OCI-LY7 (cell line): ENCODE results near the gene MSH3. TPM values are rescaled to one million over a fixed set of nuclear protein-coding genes. Genes with fewer than 3 reads are reported as not detected.

ENCODE experiments used
- BruUV-seq: library from RNA; stranded (reverse); fragments of 400-500 nt; replicated peaks from 2 replicates; lab custom pipeline; 2021; lab: Mats Ljungman, UMichigan
- CTCF ChIA-PET: fragments of 300-600 bp; sonication (Branson Sonifier 250); formaldehyde crosslinking; loops from one replicate; lab custom pipeline; 2022; ENCODE audit warnings: antibody characterized with exemption; ENCODE audit not compliant: unreplicated experiment; lab: Charles Lee
- POLR2A ChIA-PET: fragments of 300-600 bp; sonication (Branson Sonifier 250); formaldehyde crosslinking; loops from one replicate; lab custom pipeline; 2022; ENCODE audit warnings: antibody characterized with exemption; lab: Charles Lee
- DNase-seq: peaks from one replicate; pipeline ENCODE4 v3.0.0-alpha.2; 2015; ENCODE audit warnings: low spot score
- H2AFZ ChIP-seq: fragments of 200-600 bp; sonication (generic), shearing (Covaris generic); 2 replicates; pipeline ENCODE4 v1.6.1; 2014; ENCODE audit warnings: mild to moderate bottlenecking, antibody characterized with exemption, low read length, moderate library complexity
- H3K27ac ChIP-seq: fragments of 200-600 bp; sonication (generic); 2 replicates; pipeline ENCODE4 v1.5.1; 2014; ENCODE audit warnings: mixed run types, low read depth, mild to moderate bottlenecking, moderate library complexity, low read length, inconsistent platforms; ENCODE audit not compliant: poor library complexity, severe bottlenecking
- H3K36me3 ChIP-seq: fragments of 200-600 bp; sonication (generic); 2 replicates; pipeline ENCODE4 v1.6.1; 2014; ENCODE audit warnings: mild to moderate bottlenecking, antibody characterized with exemption, low read length, moderate library complexity, mixed read lengths; ENCODE audit not compliant: insufficient read depth
- H3K4me1 ChIP-seq: fragments of 200-600 bp; sonication (generic); 2 replicates; pipeline ENCODE4 v1.5.1; 2014; ENCODE audit warnings: mild to moderate bottlenecking, low read length; ENCODE audit not compliant: insufficient read depth, poor library complexity, severe bottlenecking
- H3K4me2 ChIP-seq: fragments of 200-600 bp; sonication (generic); 2 replicates; pipeline ENCODE4 v1.6.1; 2014; ENCODE audit warnings: mild to moderate bottlenecking, low read length
- H3K4me3 ChIP-seq: fragments of 200-600 bp; sonication (generic); 2 replicates; pipeline ENCODE4 v1.5.1; 2014; ENCODE audit warnings: mild to moderate bottlenecking, low read depth, low read length; ENCODE audit not compliant: poor library complexity, severe bottlenecking
- H3K79me2 ChIP-seq: fragments of 200-600 bp; sonication (generic); 2 replicates; pipeline ENCODE4 v1.6.1; 2016; ENCODE audit warnings: low read depth, mild to moderate bottlenecking, low read length, moderate library complexity, mixed read lengths; ENCODE audit not compliant: insufficient read depth
- H3K9me2 ChIP-seq: fragments of 200-600 bp; sonication (generic); 2 replicates; pipeline ENCODE4 v1.6.1; 2016; ENCODE audit warnings: mild to moderate bottlenecking, low read length, mixed read lengths; ENCODE audit not compliant: insufficient read depth
- H3K9me3 ChIP-seq: fragments of 200-600 bp; sonication (generic); 2 replicates; pipeline ENCODE4 v1.6.1; 2014; ENCODE audit warnings: mild to moderate bottlenecking, mixed run types, low read length, mixed read lengths
- H4K20me1 ChIP-seq: fragments of 200-600 bp; sonication (generic); 2 replicates; pipeline ENCODE4 v1.6.1; 2014; ENCODE audit warnings: mild to moderate bottlenecking, antibody characterized with exemption, low read length, moderate library complexity, mixed read lengths; ENCODE audit not compliant: insufficient read depth
- EZH2phosphoT487 ChIP-seq: fragments of 200-600 bp; sonication (generic); IDR thresholded peaks from 2 replicates; pipeline ENCODE4 v1.6.1; 2018; ENCODE audit warnings: low read depth, borderline replicate concordance, mild to moderate bottlenecking, mixed run types, antibody characterized with exemption, low read length, moderate library complexity, mixed read lengths
- intact Hi-C: fragments of 100-400 bp; cut with micrococcal nuclease; formaldehyde crosslinking; loops from one replicate; pipeline ENCODE4 v1.10.0; 2022; ENCODE audit not compliant: unreplicated experiment
- total RNA-seq, 2 experiments: library from RNA; depleted of rRNA in 1 of 2; stranded (reverse); fragments of >200 nt in 1 of 2; shearing (Covaris generic) in 1 of 2; gene quantifications; 2 replicates each; pipeline ENCODE4 v1.2.3, GENCODE V29; 2014 to 2022
- TF ChIP-seq, protein P1 (sequence below): fragments of 200-600 bp; sonication (generic); conservative IDR thresholded peaks from 2 replicates; pipeline ENCODE4 v1.5.1; 2014; ENCODE audit warnings: mild to moderate bottlenecking, antibody characterized with exemption, low read length, moderate library complexity, mixed read lengths

Gene MSH3
- total RNA-seq, 2 experiments from 2014 or later, result 15.4 to 28.3 TPM

DNA sequence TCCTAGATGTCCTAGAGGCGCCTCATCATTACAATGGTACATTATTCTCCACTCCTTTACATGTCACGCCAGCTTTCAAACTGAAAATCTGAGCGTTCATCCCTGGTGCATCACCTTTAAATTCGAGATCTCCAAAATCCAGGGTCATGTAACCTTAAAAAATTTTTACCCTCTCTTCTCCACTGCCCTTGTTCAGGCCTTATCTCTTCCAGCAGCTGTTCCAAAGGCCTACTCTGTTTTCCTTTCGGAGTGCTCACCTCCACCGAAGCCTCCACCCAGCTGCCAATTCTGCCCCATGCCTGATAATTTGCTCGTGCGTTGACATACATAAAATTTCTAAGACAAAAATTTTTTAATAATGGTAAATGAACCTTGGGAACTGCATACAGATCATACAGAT is 950 bp upstream of the MSH3 start:
- BruUV-seq, result no TSS peak
- Histone ChIP-seq H3K4me1 (peaks cover 11% of the 10 kb centered on the region), H4K20me1 (peaks cover 10% of the 10 kb centered on the region; the same call in 1 of the 2 replicates), H3K36me3 (peaks cover 23% of the 10 kb centered on the region), H3K4me3 (no peak overlapping the region), H3K9me2 (no peaks in the 10 kb centered on the region), H3K27ac (peak overlapping the region; percentile 83), H2AFZ (no peak overlapping the region), H3K79me2 (peaks cover 32% of the 10 kb centered on the region), H3K4me2 (no peak overlapping the region; the same call in 1 of the 2 replicates), H3K9me3 (no peaks in the 10 kb centered on the region; the same call in 1 of the 2 replicates)
- TF ChIP-seq, protein P1, sequence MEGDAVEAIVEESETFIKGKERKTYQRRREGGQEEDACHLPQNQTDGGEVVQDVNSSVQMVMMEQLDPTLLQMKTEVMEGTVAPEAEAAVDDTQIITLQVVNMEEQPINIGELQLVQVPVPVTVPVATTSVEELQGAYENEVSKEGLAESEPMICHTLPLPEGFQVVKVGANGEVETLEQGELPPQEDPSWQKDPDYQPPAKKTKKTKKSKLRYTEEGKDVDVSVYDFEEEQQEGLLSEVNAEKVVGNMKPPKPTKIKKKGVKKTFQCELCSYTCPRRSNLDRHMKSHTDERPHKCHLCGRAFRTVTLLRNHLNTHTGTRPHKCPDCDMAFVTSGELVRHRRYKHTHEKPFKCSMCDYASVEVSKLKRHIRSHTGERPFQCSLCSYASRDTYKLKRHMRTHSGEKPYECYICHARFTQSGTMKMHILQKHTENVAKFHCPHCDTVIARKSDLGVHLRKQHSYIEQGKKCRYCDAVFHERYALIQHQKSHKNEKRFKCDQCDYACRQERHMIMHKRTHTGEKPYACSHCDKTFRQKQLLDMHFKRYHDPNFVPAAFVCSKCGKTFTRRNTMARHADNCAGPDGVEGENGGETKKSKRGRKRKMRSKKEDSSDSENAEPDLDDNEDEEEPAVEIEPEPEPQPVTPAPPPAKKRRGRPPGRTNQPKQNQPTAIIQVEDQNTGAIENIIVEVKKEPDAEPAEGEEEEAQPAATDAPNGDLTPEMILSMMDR, result no peak
- TF ChIP-seq EZH2phosphoT487, result no peak
- peak; percentile 14 for DNase-seq
- ChIA-PET CTCF (no interaction called here), POLR2A (interaction anchor here (0.7 to 1.2 kb wide), 2 partner anchors 30 to 868 kb away, joined by 3 read pairs; no protein-coding TSS in a partner anchor)
- intact Hi-C loops, result loop anchor here (10.0 kb wide), 2 partner anchors 249 to 469 kb away; partner anchors contain the start of gene ZFYVE16

DNA sequence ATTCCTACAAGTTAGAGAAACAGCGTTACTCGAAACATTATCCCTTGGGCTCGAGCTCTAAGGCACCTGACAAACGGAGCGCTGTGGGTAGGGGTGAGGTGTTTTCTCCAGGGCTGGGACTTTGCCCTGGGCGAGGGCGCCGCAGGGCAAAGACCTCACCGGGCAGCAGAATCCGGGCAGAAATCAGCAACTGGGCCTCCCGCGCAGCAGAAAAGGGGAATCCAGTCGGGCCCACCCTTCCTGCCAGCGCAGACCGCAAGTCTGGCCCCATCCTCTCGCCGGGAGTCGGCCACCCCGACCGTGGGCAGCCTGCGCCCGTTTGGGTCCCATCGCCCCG is 430 bp upstream of the MSH3 start:
- Histone ChIP-seq H3K9me3 (no peaks in the 10 kb centered on the region; the same call in 1 of the 2 replicates), H3K27ac (peak overlapping the region; percentile 83), H4K20me1 (peaks cover 10% of the 10 kb centered on the region; the same call in 1 of the 2 replicates), H2AFZ (no peak overlapping the region), H3K36me3 (peaks cover 28% of the 10 kb centered on the region), H3K9me2 (no peaks in the 10 kb centered on the region), H3K4me1 (peaks cover 11% of the 10 kb centered on the region), H3K79me2 (peaks cover 29% of the 10 kb centered on the region), H3K4me2 (no peak overlapping the region; the same call in 1 of the 2 replicates), H3K4me3 (no peak overlapping the region)
- intact Hi-C loops, result loop anchor here (10.0 kb wide), 2 partner anchors 249 to 469 kb away; partner anchors contain the start of gene ZFYVE16
- peak; percentile 64 for DNase-seq
- ChIA-PET CTCF (no interaction called here), POLR2A (interaction anchor here (0.7 to 1.2 kb wide), 2 partner anchors 30 to 868 kb away, joined by 3 read pairs; no protein-coding TSS in a partner anchor)
- TF ChIP-seq EZH2phosphoT487, result no peak
- TF ChIP-seq, protein P1, result no peak
- BruUV-seq, result no TSS peak

DNA sequence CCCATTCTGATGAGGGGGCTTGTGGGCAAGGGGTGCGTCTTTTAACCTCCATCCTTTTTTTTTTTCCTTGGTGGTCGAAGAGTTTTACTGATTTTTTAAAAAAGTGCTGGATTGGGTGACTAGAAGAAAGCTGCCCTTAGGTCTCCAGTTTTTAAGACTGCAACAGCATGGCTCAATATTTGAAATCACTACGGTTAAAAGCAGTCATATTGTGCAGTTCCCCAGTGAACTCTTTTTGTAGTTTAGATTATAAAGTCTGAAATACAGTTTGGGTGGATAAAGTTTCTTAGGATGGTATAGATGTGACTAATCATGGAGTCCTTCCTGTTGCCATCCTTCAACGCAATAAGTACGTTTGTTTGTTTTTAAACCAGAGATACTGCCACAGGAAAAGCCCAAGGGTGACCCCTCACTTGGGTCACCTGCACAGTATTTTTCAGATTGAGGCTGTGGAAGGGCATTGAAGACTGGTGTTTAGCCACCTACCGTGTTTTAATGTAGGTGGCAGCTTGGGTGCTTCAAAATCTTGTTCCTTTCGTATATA is 851 bp downstream of the MSH3 start:
- peaks cover 10% of the 10 kb centered on the region; the same call in 1 of the 2 replicates for H3K9me3 ChIP-seq
- TF ChIP-seq EZH2phosphoT487, result no peak
- TF ChIP-seq, protein P1, result no peak
- no peaks in the 10 kb centered on the region for H3K9me2 ChIP-seq
- peaks cover 41% of the 10 kb centered on the region for H3K36me3 ChIP-seq
- H3K79me2 ChIP-seq, result peaks cover 27% of the 10 kb centered on the region
- H3K4me3 ChIP-seq, result no peak overlapping the region
- H4K20me1 ChIP-seq, result peaks cover 10% of the 10 kb centered on the region; the same call in 1 of the 2 replicates
- ChIA-PET CTCF (no interaction called here), POLR2A (interaction anchor here (0.6 to 1.4 kb wide), 9 partner anchors 9 to 1618 kb away, joined by 3 to 9 read pairs (median 4); no protein-coding TSS in a partner anchor)
- TSS peak; percentile 92 for BruUV-seq
- H3K4me1 ChIP-seq, result peaks cover 11% of the 10 kb centered on the region
- peak overlapping the region; percentile 96 for H3K4me2 ChIP-seq
- peak; percentile 45 for DNase-seq
- H2AFZ ChIP-seq, result no peak overlapping the region; the same call in 1 of the 2 replicates
- peak overlapping the region; percentile 83 for H3K27ac ChIP-seq
- intact Hi-C loops, result loop anchor here (10.0 kb wide), 2 partner anchors 251 to 471 kb away; partner anchors contain the start of gene ZFYVE16
